ENCODE data around the gene ADNP.
A peak's percentile ranks its signal among the peaks of the same experiment; 100 is the strongest.

Gene ADNP

DNA sequence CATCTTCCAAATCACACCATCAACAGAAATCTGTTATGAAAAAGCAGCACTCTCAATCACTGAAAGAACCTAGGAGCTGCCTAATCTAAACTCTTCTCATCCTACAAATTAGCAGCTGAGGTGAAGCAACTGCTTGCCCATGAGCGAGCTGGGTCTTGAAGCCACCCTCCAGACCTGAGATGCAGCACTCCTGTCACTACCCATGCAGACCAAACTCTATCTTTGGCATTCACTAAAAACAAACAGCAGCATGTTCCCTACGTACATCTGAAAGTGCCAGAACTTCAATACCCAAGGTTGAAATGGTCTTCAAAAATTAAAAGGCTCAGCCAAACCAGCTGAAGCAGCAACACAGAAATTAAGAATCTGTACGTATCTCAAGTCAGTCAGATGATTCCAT lies 14.3 kb downstream of the ADNP start:
- no peaks in the 10 kb centered on the region for H3K27me3 ChIP-seq
- peaks cover 2 to 5% of the 10 kb centered on the region in 2 experiments for H3K4me1 ChIP-seq (ENCODE audit: control insufficient read depth in 1 of 2, insufficient read depth in 1 of 2, low read depth in 1 of 2, low read length in 1 of 2)
- no peak overlapping the region for H3K4me3 ChIP-seq (ENCODE audit: low read depth in 1 of 2, low read length in 1 of 2)
- peak overlapping the region; percentile 4 for H3K27ac ChIP-seq
- H3K9me3 ChIP-seq, result no peaks in the 10 kb centered on the region
- peaks cover 6% of the 10 kb centered on the region for H3K36me3 ChIP-seq
- no peak for TF ChIP-seq CTCF (IDR thresholded peaks at IDR 0.05)

DNA sequence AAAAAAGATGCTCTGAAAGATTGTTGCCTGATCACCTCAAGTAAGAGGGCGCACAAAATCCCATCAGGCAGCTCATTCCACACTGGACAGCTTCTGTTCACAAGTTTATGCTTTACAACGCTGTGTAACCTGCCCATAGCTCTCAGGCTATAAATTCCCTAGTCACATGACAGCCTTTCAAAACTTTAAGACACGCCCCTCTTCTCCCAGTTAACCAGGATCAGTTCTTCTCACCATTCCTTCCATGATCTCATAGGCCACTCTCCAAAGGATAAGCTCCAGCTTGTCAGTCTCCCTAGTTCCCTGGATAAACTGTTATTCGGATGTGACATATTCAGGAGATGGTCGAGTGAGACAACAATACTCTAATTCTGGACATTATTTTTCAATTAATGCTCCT lies 15.0 kb downstream of the ADNP start:
- no peaks in the 10 kb centered on the region for H3K27me3 ChIP-seq
- no peak for TF ChIP-seq CTCF (IDR thresholded peaks at IDR 0.05)
- H3K27ac ChIP-seq, result no peak overlapping the region
- H3K36me3 ChIP-seq, result peaks cover 6% of the 10 kb centered on the region
- H3K4me1 ChIP-seq (ENCODE audit: control insufficient read depth in 1 of 2, insufficient read depth in 1 of 2, low read depth in 1 of 2, low read length in 1 of 2), result peaks cover 0 to 4% of the 10 kb centered on the region in 2 experiments
- H3K9me3 ChIP-seq, result no peaks in the 10 kb centered on the region
- no peak overlapping the region for H3K4me3 ChIP-seq (ENCODE audit: low read depth in 1 of 2, low read length in 1 of 2)

- H3K36me3 ChIP-seq, result peaks cover 6% of the 10 kb centered on the region
- peaks cover 0 to 4% of the 10 kb centered on the region in 2 experiments for H3K4me1 ChIP-seq (ENCODE audit: control insufficient read depth in 1 of 2, insufficient read depth in 1 of 2, low read depth in 1 of 2, low read length in 1 of 2)
- TF ChIP-seq CTCF (IDR thresholded peaks at IDR 0.05), result no peak
- H3K27ac ChIP-seq, result no peak overlapping the region
- H3K4me3 ChIP-seq (ENCODE audit: low read depth in 1 of 2, low read length in 1 of 2), result no peak overlapping the region
- no peaks in the 10 kb centered on the region for H3K27me3 ChIP-seq
- H3K9me3 ChIP-seq, result no peaks in the 10 kb centered on the region
Measured at GRCh38 chr20:50915424-50915823, 15.8 kb downstream of the ADNP start.

DNA sequence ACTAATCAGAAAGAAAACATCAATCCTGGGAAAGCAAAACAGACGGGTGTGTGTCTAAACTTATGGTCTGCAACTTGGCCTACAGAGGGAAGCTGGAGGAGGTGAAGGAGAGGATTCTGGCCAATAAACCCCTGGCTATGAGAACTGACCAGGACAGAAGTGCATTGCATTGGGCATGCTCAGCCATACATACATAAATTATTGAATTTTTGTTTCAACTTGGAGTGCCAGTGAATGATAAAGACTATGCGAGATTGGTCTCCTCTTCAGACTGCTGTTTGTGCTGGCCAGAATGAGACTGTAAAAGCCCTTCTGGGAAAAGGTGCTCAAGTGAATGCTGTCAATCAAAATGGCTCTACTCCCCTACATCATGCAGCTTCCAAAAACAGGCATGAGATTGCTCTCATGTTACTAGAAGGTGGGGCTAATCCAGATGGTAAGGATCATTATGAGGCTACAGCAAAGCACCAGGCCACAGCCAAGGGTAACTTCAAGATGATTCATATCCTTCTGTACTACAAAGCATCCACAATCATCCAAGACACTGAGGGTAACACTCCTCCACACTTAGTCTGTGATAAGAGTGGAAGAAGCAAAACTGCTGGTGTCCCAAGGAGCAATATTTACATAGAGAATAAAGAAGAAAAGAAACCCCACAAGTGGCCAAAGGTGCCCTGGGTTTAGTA lies 17.4 kb downstream of the ADNP start:
- TF ChIP-seq CTCF (IDR thresholded peaks at IDR 0.05), result no peak
- Histone ChIP-seq H3K9me3 (no peaks in the 10 kb centered on the region), H3K27me3 (no peaks in the 10 kb centered on the region), H3K4me3 (ENCODE audit: low read depth in 1 of 2, low read length in 1 of 2) (no peak overlapping the region), H3K27ac (no peak overlapping the region), H3K4me1 (ENCODE audit: control insufficient read depth in 1 of 2, insufficient read depth in 1 of 2, low read depth in 1 of 2, low read length in 1 of 2) (no peaks in the 10 kb centered on the region), H3K36me3 (no peaks in the 10 kb centered on the region)

GRCh38 chr20:50911716-50912115 lies 19.5 kb downstream of the ADNP start:
- Histone ChIP-seq H3K27me3 (no peaks in the 10 kb centered on the region), H3K36me3 (peaks cover 4% of the 10 kb centered on the region), H3K4me3 (ENCODE audit: low read depth in 1 of 2, low read length in 1 of 2) (no peak overlapping the region), H3K4me1 (ENCODE audit: control insufficient read depth in 1 of 2, insufficient read depth in 1 of 2, low read depth in 1 of 2, low read length in 1 of 2) (no peaks in the 10 kb centered on the region), H3K9me3 (no peaks in the 10 kb centered on the region), H3K27ac (no peak overlapping the region)
- no peak for TF ChIP-seq CTCF (IDR thresholded peaks at IDR 0.05)

Measured in neutrophil (primary cell).